ENCODE results near the gene PKNOX2.

Gene PKNOX2

GRCh38 chr11:125345421-125346178 is 181.0 kb downstream of the PKNOX2 start:
- TF ChIP-seq CTCF (IDR thresholded peaks at IDR 0.05; ENCODE audit: borderline replicate concordance, insufficient read depth, low read depth, low read length), result peak; percentile 72

DNA sequence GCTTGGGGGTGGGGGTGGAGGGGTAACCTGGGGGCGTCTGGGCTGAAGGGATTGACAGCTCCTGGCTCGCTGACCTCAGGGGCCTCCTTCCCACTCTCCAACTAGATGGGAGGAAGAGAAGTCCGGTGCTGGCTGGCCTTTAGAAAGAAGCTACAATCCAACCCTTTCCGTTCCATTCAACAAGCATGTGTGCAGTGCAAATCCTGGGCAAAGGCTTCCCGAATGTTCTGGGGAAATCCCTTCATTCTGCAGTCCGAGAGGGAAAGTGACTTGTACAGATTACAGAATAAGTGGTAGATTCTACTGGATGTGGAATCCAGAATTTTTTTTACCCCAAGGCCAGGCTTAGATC is 181.6 kb downstream of the PKNOX2 start:
- no peak overlapping the region for H3K4me3 ChIP-seq (ENCODE audit: low read depth, low read length)
- no peak for TF ChIP-seq CTCF (IDR thresholded peaks at IDR 0.05; ENCODE audit: borderline replicate concordance, insufficient read depth, low read depth, low read length)

More at GRCh38 chr11:125345421-125346178, 181.0 kb downstream of the PKNOX2 start:
- no peak overlapping the region for H3K4me3 ChIP-seq (ENCODE audit: low read depth, low read length)

- no peak overlapping the region for H3K4me3 ChIP-seq (ENCODE audit: low read depth, low read length)
- no peak for TF ChIP-seq CTCF (IDR thresholded peaks at IDR 0.05; ENCODE audit: borderline replicate concordance, insufficient read depth, low read depth, low read length)
Measured at GRCh38 chr11:125346565-125347260, 182.2 kb downstream of the PKNOX2 start.

DNA sequence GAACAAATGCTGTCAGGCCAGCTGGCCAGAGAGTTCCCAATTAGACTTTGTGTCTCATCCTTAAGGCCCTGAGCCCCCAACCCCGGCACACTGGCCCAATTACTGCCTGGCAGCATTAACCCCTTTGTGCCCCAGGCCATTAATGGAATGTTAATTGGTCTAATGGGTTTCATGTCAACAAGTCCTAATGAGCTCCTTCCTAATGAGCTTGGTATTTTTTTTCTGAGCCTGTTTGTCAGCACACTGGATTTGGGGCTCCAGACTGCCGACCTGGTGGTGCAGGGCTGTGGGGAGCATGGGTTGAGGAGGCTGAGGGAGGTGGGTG is 182.7 kb downstream of the PKNOX2 start:
- H3K4me3 ChIP-seq (ENCODE audit: low read depth, low read length), result no peak overlapping the region
- TF ChIP-seq CTCF (IDR thresholded peaks at IDR 0.05; ENCODE audit: borderline replicate concordance, insufficient read depth, low read depth, low read length), result no peak

DNA sequence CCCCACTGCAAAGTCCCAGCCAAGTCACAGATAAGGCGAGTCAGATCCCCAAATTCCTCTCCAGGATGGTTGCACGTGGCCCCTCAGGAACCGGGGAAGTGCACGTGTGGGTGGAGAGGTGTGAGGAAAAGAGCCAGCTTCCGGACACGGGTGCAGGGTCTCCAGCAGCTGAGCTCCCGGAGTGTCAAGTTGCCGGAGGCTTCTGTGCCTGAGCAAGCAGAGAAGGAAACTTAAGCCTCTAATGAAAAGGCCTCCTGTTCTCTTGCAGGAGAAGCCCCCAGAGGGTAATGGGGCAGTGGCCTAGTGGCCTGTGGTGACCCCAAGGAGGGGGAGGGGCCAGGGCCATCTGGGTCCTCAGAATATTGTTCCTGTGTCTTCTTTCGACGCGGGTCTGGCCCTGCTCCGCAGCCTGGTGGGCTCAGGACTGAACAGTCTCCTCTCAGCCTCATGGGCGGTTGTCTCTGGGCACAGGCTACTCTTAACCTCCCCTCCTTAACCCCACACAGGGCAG is 183.6 kb downstream of the PKNOX2 start:
- no peak for TF ChIP-seq CTCF (IDR thresholded peaks at IDR 0.05; ENCODE audit: borderline replicate concordance, insufficient read depth, low read depth, low read length)
- no peak overlapping the region for H3K4me3 ChIP-seq (ENCODE audit: low read depth, low read length)

- no peak overlapping the region for H3K4me3 ChIP-seq (ENCODE audit: low read depth, low read length)
- peak; percentile 90 for TF ChIP-seq CTCF (IDR thresholded peaks at IDR 0.05; ENCODE audit: borderline replicate concordance, insufficient read depth, low read depth, low read length)
Measured at GRCh38 chr11:125348674-125349309, 184.2 kb downstream of the PKNOX2 start.

Data from GM12875 (cell line).